IMR-90 (cell line): Measurements from ENCODE around the gene LRFN2. TPM values are rescaled to one million over a fixed set of nuclear protein-coding genes. Genes with fewer than 3 reads are reported as not detected.

Experiments used
- ATAC-seq: fragments of 200-7000 bp; cut with Tn5 transposase; 2 replicates; pipeline ENCODE4 v1.9.1; 2020; ENCODE audit warnings: low read depth, mild to moderate bottlenecking, moderate library complexity
- BruUV-seq: library from RNA; stranded (reverse); fragments of 400-500 nt; replicated peaks from 2 replicates; lab custom pipeline; 2021; lab: Mats Ljungman, UMichigan
- CTCF ChIA-PET: fragments of 300-600 bp; formaldehyde crosslinking; extraction: SDS; loops from one replicate; lab custom pipeline; 2021; ENCODE audit warnings: antibody characterized with exemption; lab: Yijun Ruan, JAX
- POLR2A ChIA-PET: fragments of 300-600 bp; sonication (Branson Sonifier 250); formaldehyde crosslinking; loops from one replicate; lab custom pipeline; 2022; ENCODE audit warnings: antibody characterized with exemption; ENCODE audit not compliant: unreplicated experiment; lab: Charles Lee
- DNase-seq: peaks from one replicate; pipeline ENCODE4 v3.0.0; 2013
- H2AFZ ChIP-seq: replicated peaks from 2 replicates; pipeline ENCODE3; 2013; ENCODE audit warnings: low read length, mild to moderate bottlenecking; ENCODE audit not compliant: poor library complexity
- H2AK5ac ChIP-seq: 2 replicates; pipeline ENCODE4 v1.6.1; 2013; ENCODE audit warnings: low read depth, low read length, inconsistent platforms
- H2AK9ac ChIP-seq: replicated peaks from 2 replicates; pipeline ENCODE3; 2013; ENCODE audit warnings: mild to moderate bottlenecking, low read depth, low read length, moderate library complexity; ENCODE audit not compliant: poor library complexity
- H2BK120ac ChIP-seq: 2 replicates; pipeline ENCODE4 v1.6.1; 2013; ENCODE audit warnings: low read depth, low read length, inconsistent platforms
- H2BK15ac ChIP-seq: 3 replicates; pipeline ENCODE4 v1.6.1; 2013; ENCODE audit warnings: low read depth, low read length, inconsistent platforms
- H2BK20ac ChIP-seq: 2 replicates; pipeline ENCODE4 v1.6.1; 2013; ENCODE audit warnings: low read depth, mild to moderate bottlenecking, inconsistent platforms, low read length, moderate library complexity
- H2BK5ac ChIP-seq: 2 replicates; pipeline ENCODE4 v1.6.1; 2013; ENCODE audit warnings: mild to moderate bottlenecking, low read depth, low read length, inconsistent platforms; ENCODE audit not compliant: poor library complexity, severe bottlenecking
- H3K14ac ChIP-seq: replicated peaks from 2 replicates; pipeline ENCODE4 v1.6.1; 2013; ENCODE audit warnings: low read depth, low read length, inconsistent platforms
- H3K18ac ChIP-seq: 2 replicates; pipeline ENCODE4 v1.6.1; 2013; ENCODE audit warnings: low read depth, low read length, control low read depth
- H3K23ac ChIP-seq: 2 replicates; pipeline ENCODE4 v1.6.1; 2013; ENCODE audit warnings: low read depth, low read length, inconsistent platforms
- H3K27ac ChIP-seq: 2 replicates; pipeline ENCODE4 v1.5.1; 2013; ENCODE audit warnings: mild to moderate bottlenecking, control low read depth, low read length; ENCODE audit not compliant: insufficient read depth
- H3K27me3 ChIP-seq: 2 replicates; pipeline ENCODE4 v1.6.1; 2013; ENCODE audit warnings: low read length; ENCODE audit not compliant: control insufficient read depth, insufficient read depth
- H3K36me3 ChIP-seq: 2 replicates; pipeline ENCODE4 v1.6.1; 2013; ENCODE audit warnings: low read length, mixed read lengths; ENCODE audit not compliant: control insufficient read depth, insufficient read depth
- H3K4ac ChIP-seq: 2 replicates; pipeline ENCODE4 v1.6.1; 2013; ENCODE audit warnings: low read depth, low read length, inconsistent platforms
- H3K4me1 ChIP-seq: 2 replicates; pipeline ENCODE4 v1.6.1; 2013; ENCODE audit warnings: low read length, mixed read lengths; ENCODE audit not compliant: control insufficient read depth, insufficient read depth
- H3K4me2 ChIP-seq: 2 replicates; pipeline ENCODE4 v1.6.1; 2013; ENCODE audit warnings: low read depth, mild to moderate bottlenecking, control low read depth, low read length, moderate library complexity
- H3K4me3 ChIP-seq: 2 replicates; pipeline ENCODE4 v1.5.1; 2013; ENCODE audit warnings: low read depth, mild to moderate bottlenecking, control low read depth, low read length, moderate library complexity; ENCODE audit not compliant: insufficient read depth
- H3K56ac ChIP-seq: 2 replicates; pipeline ENCODE4 v1.6.1; 2013; ENCODE audit warnings: low read length, inconsistent platforms; ENCODE audit not compliant: insufficient read depth; ENCODE audit errors: extremely low read depth
- H3K79me1 ChIP-seq, 2 experiments: 2 replicates each; pipeline ENCODE4 v1.6.1; 2013; ENCODE audit warnings: low read length in 2 of 2, inconsistent platforms in 1 of 2, low read depth in 1 of 2
- H3K9ac ChIP-seq: 2 replicates; pipeline ENCODE4 v1.6.1; 2013; ENCODE audit warnings: low read depth, low read length, control low read depth
- H3K9me1 ChIP-seq: 2 replicates; pipeline ENCODE4 v1.6.1; 2013; ENCODE audit warnings: low read length, inconsistent platforms; ENCODE audit not compliant: insufficient read depth
- H3K9me3 ChIP-seq: 2 replicates; pipeline ENCODE4 v1.6.1; 2013; ENCODE audit warnings: low read length; ENCODE audit not compliant: control insufficient read depth, insufficient read depth
- H4K20me1 ChIP-seq: 2 replicates; pipeline ENCODE4 v1.6.1; 2013; ENCODE audit warnings: low read length, inconsistent platforms; ENCODE audit not compliant: insufficient read depth
- H4K5ac ChIP-seq: 2 replicates; pipeline ENCODE4 v1.6.1; 2013; ENCODE audit warnings: mild to moderate bottlenecking, low read depth, low read length, control low read depth
- H4K8ac ChIP-seq, 2 experiments: 2 replicates each; pipeline ENCODE4 v1.6.1; 2013; ENCODE audit warnings: low read depth in 2 of 2, low read length in 2 of 2, control low read depth in 1 of 2, inconsistent platforms in 1 of 2
- H4K91ac ChIP-seq: 2 replicates; pipeline ENCODE4 v1.6.1; 2013; ENCODE audit warnings: low read depth, low read length, inconsistent platforms; ENCODE audit not compliant: insufficient read depth
- NFE2L2 ChIP-seq: fragments of 150-350 bp; IDR thresholded peaks from 2 replicates; pipeline ENCODE4 v1.6.1; 2016; ENCODE audit warnings: low read depth, mild to moderate bottlenecking, low read length
- POLR2A ChIP-seq: IDR thresholded peaks from 2 replicates; pipeline ENCODE4 v1.6.1; 2012; ENCODE audit warnings: mild to moderate bottlenecking, low read depth, low read length
- WGBS, 2 experiments: methylation state at CpG; one replicate each; pipeline versions ENCODE4 v1.1.5 to v1.1.7; 2013; ENCODE audit warnings: missing lambda C conversion rate in 2 of 2; ENCODE audit not compliant: insufficient read length in 1 of 2; ENCODE audit errors: extremely low coverage in 2 of 2; 5-methylcytosine and 5-hydroxymethylcytosine counted together
- dilution Hi-C: fragments of 300-500 bp; cut with HindIII; formaldehyde crosslinking; loops from one replicate; pipeline ENCODE4 v1.14.3; 2018; ENCODE audit warnings: low sequenced_read_pairs; ENCODE audit not compliant: unreplicated experiment
- in situ Hi-C: fragments of 300-500 bp; cut with MboI; formaldehyde crosslinking; loops from 3 replicates; pipeline ENCODE4 v1.14.3; 2019; ENCODE audit warnings: low sequenced_read_pairs, inconsistent platforms, mixed read lengths
- intact Hi-C: fragments of 100-400 bp; cut with micrococcal nuclease; formaldehyde crosslinking; loops from 2 replicates; pipeline ENCODE4 v1.10.0; 2022
- polyA plus RNA-seq, 3 experiments: library from polyadenylated mRNA; depleted of rRNA; stranded (reverse); fragments of >200 nt; gene quantifications; 2 replicates each; pipeline ENCODE4 v1.2.3, GENCODE V29; 2012; ENCODE audit warnings: low replicate concordance in 1 of 3
- total RNA-seq: library from RNA; depleted of rRNA; stranded (reverse); fragments of >200 nt; gene quantifications from 2 replicates; pipeline ENCODE4 v1.2.3, GENCODE V29; 2012

The LRFN2 gene
- total and polyA plus RNA-seq, 2 of the 4 experiments (the other 2 are of a cell fraction), result not detected

GRCh38 chr6:40439026-40439800, 148.0 kb downstream of the LRFN2 start:
- H3K9ac ChIP-seq, result no peak overlapping the region
- no peak overlapping the region for H2BK120ac ChIP-seq
- POLR2A ChIA-PET, result no interaction called here
- H3K14ac ChIP-seq, result no peak overlapping the region
- H3K23ac ChIP-seq, result no peak overlapping the region
- H4K91ac ChIP-seq, result no peak overlapping the region
- no peak overlapping the region for H3K4me2 ChIP-seq
- H3K79me1 ChIP-seq, result no peaks in the 10 kb centered on the region
- no peak overlapping the region for H2BK15ac ChIP-seq
- H3K9me3 ChIP-seq, result no peaks in the 10 kb centered on the region
- no TSS peak for BruUV-seq
- intact Hi-C loops, result no loop called here
- no peak overlapping the region for H4K8ac ChIP-seq
- dilution Hi-C loops, result no loop called here
- no peaks in the 10 kb centered on the region for H4K20me1 ChIP-seq
- TF ChIP-seq NFE2L2 (no peak), POLR2A (no peak)
- H3K56ac ChIP-seq, result no peak overlapping the region
- no peaks in the 10 kb centered on the region for H3K9me1 ChIP-seq
- no peak overlapping the region for H2BK20ac ChIP-seq
- H3K27me3 ChIP-seq, result no peaks in the 10 kb centered on the region
- no peaks in the 10 kb centered on the region for H3K36me3 ChIP-seq
- H2AK5ac ChIP-seq, result no peak overlapping the region
- H3K18ac ChIP-seq, result no peak overlapping the region
- no peak overlapping the region for H2AK9ac ChIP-seq
- no peaks in the 10 kb centered on the region for H3K4me1 ChIP-seq
- no peak overlapping the region for H3K27ac ChIP-seq
- ATAC-seq, result no peak
- no peak overlapping the region for H3K4me3 ChIP-seq
- no peak overlapping the region for H3K4ac ChIP-seq
- in situ Hi-C loops, result no loop called here
- no peak overlapping the region for H2AFZ ChIP-seq
- CTCF ChIA-PET, result no interaction called here
- no peak overlapping the region for H4K5ac ChIP-seq
- 0% methylated on average over 1 of the region's 7 CpGs; no CpG with 5 or more reads in 1 of the 2 experiments for WGBS, 2 experiments
- no peak overlapping the region for H2BK5ac ChIP-seq
- no peak for DNase-seq
